IPS-NIHi7 (cell line): Measurements from ENCODE around the gene SNRPB.
"Not testable (repeated sequence)": the region's sequence is repeated elsewhere in the genome, so short reads cannot be mapped to it uniquely, and the experiment has no call there.

Experiments
- DNase-seq: peaks from one replicate; pipeline ENCODE4 v3.0.0; 2012; ENCODE audit warnings: mixed read lengths; ENCODE audit errors: extremely low spot score

Gene SNRPB

GRCh38 chr20:2470423-2471193, at the start of gene SNRPB:
Gene SNRPB, minus strand, starts transcription at chr20:2470789. Its CDS starts 99 bp downstream, at chr20:2470690.
- DNase-seq = peak; percentile 99

- no peak for DNase-seq
Measured at GRCh38 chr20:2519115-2519809, 48.7 kb upstream of the SNRPB start.

- DNase-seq = no peak
Measured at GRCh38 chr20:2518558-2518957, 48.0 kb upstream of the SNRPB start.

GRCh38 chr20:2518096-2518495, 47.5 kb upstream of the SNRPB start:
- DNase-seq = no peak

- no peak for DNase-seq
Measured at GRCh38 chr20:2516399-2516798, 45.8 kb upstream of the SNRPB start.

GRCh38 chr20:2515203-2515602, 44.6 kb upstream of the SNRPB start:
- no peak for DNase-seq

- peak; percentile 53 for DNase-seq
Measured at GRCh38 chr20:2509794-2510193, 39.2 kb upstream of the SNRPB start.

- DNase-seq = no peak
Measured at GRCh38 chr20:2509468-2509781, 38.8 kb upstream of the SNRPB start.

GRCh38 chr20:2508631-2509467, 38.3 kb upstream of the SNRPB start, which contains the start of gene ZNF343:
Gene ZNF343, minus strand, starts transcription at chr20:2508915. Its CDS starts 15,020 bp downstream, at chr20:2493895.
- DNase-seq = peak; percentile 89

- no peak for DNase-seq
Measured at GRCh38 chr20:2507875-2508630, 37.5 kb upstream of the SNRPB start.

GRCh38 chr20:2507464-2507863, 36.9 kb upstream of the SNRPB start:
- DNase-seq = no peak

GRCh38 chr20:2506426-2506825, 35.8 kb upstream of the SNRPB start:
- DNase-seq = not testable (repeated sequence)

GRCh38 chr20:2504803-2505202, 34.2 kb upstream of the SNRPB start:
- DNase-seq = not testable (repeated sequence)

GRCh38 chr20:2502808-2503384, 32.3 kb upstream of the SNRPB start:
- not testable (repeated sequence) for DNase-seq

- no peak for DNase-seq
Measured at GRCh38 chr20:2485661-2486060, 15.1 kb upstream of the SNRPB start.

GRCh38 chr20:2485080-2485479, 14.5 kb upstream of the SNRPB start:
- DNase-seq = no peak

GRCh38 chr20:2483504-2483903, 12.9 kb upstream of the SNRPB start:
- no peak for DNase-seq

- no peak for DNase-seq
Measured at GRCh38 chr20:2480381-2480780, 9.8 kb upstream of the SNRPB start.

- DNase-seq = peak; percentile 49
Measured at GRCh38 chr20:2476742-2477615, 6.4 kb upstream of the SNRPB start.
